Measurements from ENCODE around the gene HBQ1. TPM values are rescaled to one million over a fixed set of nuclear protein-coding genes. Genes with fewer than 3 reads are reported as not detected.

HBQ1 gene
- total RNA-seq, 4 donors from 2014 or later = 1.2 TPM; not detected in 3

DNA sequence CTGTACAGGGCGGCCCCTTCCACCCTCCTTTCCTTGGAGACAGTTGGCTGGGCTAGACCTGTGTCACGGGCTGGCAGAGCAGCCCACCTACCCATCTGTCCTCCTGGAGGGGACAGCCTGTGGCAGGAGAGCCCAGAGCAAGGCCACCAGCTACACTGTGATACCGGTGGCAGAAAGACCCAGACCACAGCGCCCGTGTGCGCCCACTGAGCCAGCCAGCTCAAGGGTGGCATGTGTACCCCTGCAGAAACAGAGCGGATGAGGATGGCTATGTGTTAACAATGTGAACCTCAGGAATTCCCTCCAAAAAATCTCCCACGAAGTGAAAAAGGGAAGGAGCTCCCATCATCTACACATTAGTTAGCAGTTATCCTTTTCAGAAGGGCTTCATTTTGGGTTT lies 7.1 kb downstream of the HBQ1 start:
- TF ChIP-seq, protein P1, sequence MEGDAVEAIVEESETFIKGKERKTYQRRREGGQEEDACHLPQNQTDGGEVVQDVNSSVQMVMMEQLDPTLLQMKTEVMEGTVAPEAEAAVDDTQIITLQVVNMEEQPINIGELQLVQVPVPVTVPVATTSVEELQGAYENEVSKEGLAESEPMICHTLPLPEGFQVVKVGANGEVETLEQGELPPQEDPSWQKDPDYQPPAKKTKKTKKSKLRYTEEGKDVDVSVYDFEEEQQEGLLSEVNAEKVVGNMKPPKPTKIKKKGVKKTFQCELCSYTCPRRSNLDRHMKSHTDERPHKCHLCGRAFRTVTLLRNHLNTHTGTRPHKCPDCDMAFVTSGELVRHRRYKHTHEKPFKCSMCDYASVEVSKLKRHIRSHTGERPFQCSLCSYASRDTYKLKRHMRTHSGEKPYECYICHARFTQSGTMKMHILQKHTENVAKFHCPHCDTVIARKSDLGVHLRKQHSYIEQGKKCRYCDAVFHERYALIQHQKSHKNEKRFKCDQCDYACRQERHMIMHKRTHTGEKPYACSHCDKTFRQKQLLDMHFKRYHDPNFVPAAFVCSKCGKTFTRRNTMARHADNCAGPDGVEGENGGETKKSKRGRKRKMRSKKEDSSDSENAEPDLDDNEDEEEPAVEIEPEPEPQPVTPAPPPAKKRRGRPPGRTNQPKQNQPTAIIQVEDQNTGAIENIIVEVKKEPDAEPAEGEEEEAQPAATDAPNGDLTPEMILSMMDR (IDR thresholded peaks at IDR 0.05) = no peak
- no peak for TF ChIP-seq POLR2AphosphoS5 (IDR thresholded peaks at IDR 0.05)
- no peak for TF ChIP-seq POLR2A (IDR thresholded peaks at IDR 0.05; ENCODE audit: low read depth)
- no peak for TF ChIP-seq EP300 (IDR thresholded peaks at IDR 0.05)
- H3K4me3 ChIP-seq = no peak overlapping the region
- no peaks in the 10 kb centered on the region for H3K4me1 ChIP-seq
- DNase-seq (ENCODE audit: extremely low spot score) = no peak
- H3K27ac ChIP-seq (replicated peaks in 1 of 4) = no peak overlapping the region
- no peaks in the 10 kb centered on the region for H3K27me3 ChIP-seq
- 90% methylated on average over 7 of the region's 8 CpGs for WGBS
- H3K9me3 ChIP-seq = no peaks in the 10 kb centered on the region
- intact Hi-C loops (cut with DNase I) = no loop called here
- peaks cover 47 to 53% (median 51%) of the 10 kb centered on the region in 4 donors for H3K36me3 ChIP-seq

GRCh38 chr16:188674-189073 lies 8.4 kb downstream of the HBQ1 start:
- intact Hi-C loops (cut with DNase I) = no loop called here
- 73% methylated on average over 8 of the region's 8 CpGs for WGBS

DNA sequence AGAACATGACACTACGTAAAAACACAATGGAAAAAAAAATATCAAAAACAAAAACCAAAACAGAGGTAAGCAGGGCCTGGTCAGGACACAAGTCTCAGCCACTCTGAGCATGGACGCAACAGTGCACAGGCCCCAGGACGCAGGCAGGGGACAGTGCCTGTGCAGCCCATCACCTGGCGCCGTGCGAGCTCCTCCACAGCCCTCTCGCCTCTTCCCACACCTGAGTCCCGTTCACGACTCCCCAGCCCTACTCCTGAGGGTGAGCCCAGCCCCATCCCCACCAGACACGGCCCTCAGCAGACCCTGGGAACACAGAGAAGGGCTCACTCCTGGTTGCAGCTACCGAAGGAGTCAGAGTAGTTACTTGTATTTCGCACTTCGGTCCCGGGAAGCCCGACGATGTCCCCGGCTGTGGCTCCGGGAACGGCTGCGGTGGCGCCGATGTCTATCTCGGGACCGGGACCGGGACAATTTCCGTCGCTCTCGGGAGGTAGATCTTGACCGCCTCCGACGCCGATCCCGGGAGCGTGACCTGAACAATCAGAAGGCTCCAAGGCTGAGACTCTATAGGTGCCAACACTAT lies 9.4 kb downstream of the HBQ1 start:
- Histone ChIP-seq H3K4me1 (no peaks in the 10 kb centered on the region), H3K9me3 (no peaks in the 10 kb centered on the region), H3K4me3 (no peak overlapping the region), H3K27ac (replicated peaks in 1 of 4) (no peak overlapping the region), H3K27me3 (no peaks in the 10 kb centered on the region), H3K36me3 (peaks cover 68 to 77% (median 74%) of the 10 kb centered on the region in 4 donors)
- no peak for DNase-seq (ENCODE audit: extremely low spot score)
- no peak for TF ChIP-seq POLR2AphosphoS5 (IDR thresholded peaks at IDR 0.05)
- no peak for TF ChIP-seq POLR2A (IDR thresholded peaks at IDR 0.05; ENCODE audit: low read depth)
- TF ChIP-seq, protein P1 (IDR thresholded peaks at IDR 0.05) = no peak
- TF ChIP-seq EP300 (IDR thresholded peaks at IDR 0.05) = no peak
- intact Hi-C loops (cut with DNase I) = no loop called here
- WGBS = 89% methylated on average over 25 of the region's 34 CpGs

More at GRCh38 chr16:188674-189073, 8.4 kb downstream of the HBQ1 start:
- no peak overlapping the region for H3K27ac ChIP-seq (replicated peaks in 1 of 4)
- TF ChIP-seq, protein P1 (IDR thresholded peaks at IDR 0.05) = no peak
- no peaks in the 10 kb centered on the region for H3K9me3 ChIP-seq
- H3K4me1 ChIP-seq = no peaks in the 10 kb centered on the region
- no peaks in the 10 kb centered on the region for H3K27me3 ChIP-seq
- no peak overlapping the region for H3K4me3 ChIP-seq
- H3K36me3 ChIP-seq = peaks cover 58 to 67% (median 64%) of the 10 kb centered on the region in 4 donors
- no peak for DNase-seq (ENCODE audit: extremely low spot score)

- H3K27ac ChIP-seq (replicated peaks in 1 of 4) = no peak overlapping the region
- no peak for TF ChIP-seq EP300 (IDR thresholded peaks at IDR 0.05)
- TF ChIP-seq, protein P1 (IDR thresholded peaks at IDR 0.05) = no peak
- TF ChIP-seq POLR2AphosphoS5 (IDR thresholded peaks at IDR 0.05) = no peak
- no peak for TF ChIP-seq POLR2A (IDR thresholded peaks at IDR 0.05; ENCODE audit: low read depth)
- no peaks in the 10 kb centered on the region for H3K27me3 ChIP-seq
- H3K4me3 ChIP-seq = no peak overlapping the region
- intact Hi-C loops (cut with DNase I) = no loop called here
- DNase-seq (ENCODE audit: extremely low spot score) = no peak
- H3K36me3 ChIP-seq = peaks cover 89 to 98% (median 96%) of the 10 kb centered on the region in 4 donors
- no peaks in the 10 kb centered on the region for H3K9me3 ChIP-seq
- H3K4me1 ChIP-seq = no peaks in the 10 kb centered on the region
- WGBS = 94% methylated on average over 4 of the region's 4 CpGs
Observed at GRCh38 chr16:191831-192230, 11.6 kb downstream of the HBQ1 start.

DNA sequence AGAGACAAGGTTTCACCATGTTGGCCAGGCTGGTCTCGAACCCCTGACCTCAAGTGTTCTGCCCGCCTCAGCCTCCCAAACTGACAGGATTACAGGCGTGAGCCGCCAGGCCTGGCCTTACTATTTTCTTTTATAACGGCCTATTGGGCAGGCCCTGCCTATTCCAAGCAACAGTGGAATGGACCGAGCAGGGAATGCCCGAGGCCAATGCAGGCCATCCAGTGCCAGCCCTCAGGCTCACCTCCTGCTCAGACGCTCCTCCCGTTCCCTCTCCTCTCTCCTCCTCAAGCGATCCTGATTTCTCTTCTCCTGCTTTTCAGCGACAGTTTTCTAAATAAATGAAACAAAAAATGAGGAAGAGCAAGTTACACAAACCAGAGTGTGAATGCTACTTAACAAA lies 12.4 kb downstream of the HBQ1 start:
- H3K4me3 ChIP-seq = no peak overlapping the region
- WGBS = 86% methylated on average over 11 of the region's 11 CpGs
- intact Hi-C loops (cut with DNase I) = no loop called here
- no peak overlapping the region for H3K27ac ChIP-seq (replicated peaks in 1 of 4)
- H3K36me3 ChIP-seq = peaks cover 92 to 100% (median 98%) of the 10 kb centered on the region in 4 donors
- H3K9me3 ChIP-seq = no peaks in the 10 kb centered on the region
- TF ChIP-seq POLR2AphosphoS5 (IDR thresholded peaks at IDR 0.05) (no peak), POLR2A (IDR thresholded peaks at IDR 0.05; ENCODE audit: low read depth) (no peak)
- DNase-seq (ENCODE audit: extremely low spot score) = no peak
- H3K4me1 ChIP-seq = no peaks in the 10 kb centered on the region
- H3K27me3 ChIP-seq = no peaks in the 10 kb centered on the region

Measured in esophagus muscularis mucosa (tissue), 4 donors.